Epidermal melanocyte (primary cell): ENCODE measurements around the gene CDH13.

Experiments used
- DNase-seq: peaks from one replicate; pipeline ENCODE4 v3.0.0; 2011; ENCODE audit warnings: low spot score; ENCODE audit not compliant: insufficient read length

CDH13 gene

DNA sequence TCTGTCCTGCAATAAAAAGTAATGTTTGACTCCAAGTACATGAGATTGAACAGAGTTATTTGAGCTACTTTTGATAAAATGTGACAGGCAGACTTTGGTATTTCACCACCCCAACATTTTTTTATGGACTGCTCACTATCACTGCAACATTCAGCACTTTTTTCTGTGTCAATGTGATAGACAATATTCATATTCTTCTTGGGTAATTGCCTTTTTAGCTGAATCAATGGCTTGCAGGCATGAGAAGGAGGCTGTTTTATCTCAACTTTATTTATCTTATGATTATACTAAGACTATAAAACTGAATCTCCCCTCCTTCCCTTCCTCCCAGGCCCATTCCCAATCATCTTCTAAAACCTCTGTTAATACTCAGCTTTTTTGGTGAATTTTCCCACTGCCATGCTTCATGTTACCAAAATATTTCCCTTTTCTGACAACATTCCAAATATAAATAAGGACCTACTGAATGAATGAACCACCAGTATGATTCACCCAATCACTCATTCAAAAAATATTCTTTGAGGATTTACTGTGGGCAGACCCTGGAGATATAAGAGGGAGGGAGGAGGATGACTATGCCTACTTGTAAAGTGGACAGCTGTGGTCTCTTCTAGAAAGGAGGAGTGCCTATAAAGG, 67.6 kb downstream of the CDH13 start:
- no peak for DNase-seq

DNA sequence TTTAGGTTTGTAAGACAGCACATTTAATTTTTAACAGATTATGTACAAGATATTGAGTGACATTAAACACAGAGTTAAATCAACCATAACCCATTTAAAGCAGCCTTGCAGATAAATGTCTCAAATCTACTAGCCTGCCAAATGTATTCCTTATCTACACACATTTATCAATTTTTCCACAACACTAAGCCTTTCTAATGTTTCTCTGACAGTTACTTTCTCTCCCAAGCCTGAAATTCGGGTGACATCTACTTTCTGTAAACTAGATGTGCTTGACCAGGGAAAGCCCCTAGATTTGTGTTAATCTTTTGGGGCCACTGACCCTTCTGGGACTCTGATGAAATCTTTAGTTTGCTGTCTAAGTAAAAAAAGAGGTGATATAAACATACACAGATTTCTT, 69.0 kb downstream of the CDH13 start:
- no peak for DNase-seq

DNA sequence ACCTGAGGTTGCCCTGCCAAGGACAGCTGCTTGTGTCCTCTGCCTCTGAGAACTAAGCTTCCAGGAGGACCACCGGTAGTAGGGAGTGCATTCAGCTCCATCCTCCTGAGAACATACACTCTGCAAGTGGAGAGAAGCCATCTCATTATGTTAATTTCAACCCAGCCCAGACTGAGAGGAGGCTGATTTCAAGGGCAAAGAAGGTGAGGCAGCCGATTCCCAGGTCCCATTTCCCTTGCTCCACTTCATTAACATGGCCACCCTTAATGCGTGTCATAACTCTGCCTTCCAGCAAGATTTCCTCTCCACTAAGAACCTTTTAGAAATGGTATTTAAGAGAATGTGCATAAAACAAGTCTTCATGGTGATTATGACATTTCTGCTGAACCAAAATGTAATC, 72.5 kb downstream of the CDH13 start:
- DNase-seq, result no peak

DNA sequence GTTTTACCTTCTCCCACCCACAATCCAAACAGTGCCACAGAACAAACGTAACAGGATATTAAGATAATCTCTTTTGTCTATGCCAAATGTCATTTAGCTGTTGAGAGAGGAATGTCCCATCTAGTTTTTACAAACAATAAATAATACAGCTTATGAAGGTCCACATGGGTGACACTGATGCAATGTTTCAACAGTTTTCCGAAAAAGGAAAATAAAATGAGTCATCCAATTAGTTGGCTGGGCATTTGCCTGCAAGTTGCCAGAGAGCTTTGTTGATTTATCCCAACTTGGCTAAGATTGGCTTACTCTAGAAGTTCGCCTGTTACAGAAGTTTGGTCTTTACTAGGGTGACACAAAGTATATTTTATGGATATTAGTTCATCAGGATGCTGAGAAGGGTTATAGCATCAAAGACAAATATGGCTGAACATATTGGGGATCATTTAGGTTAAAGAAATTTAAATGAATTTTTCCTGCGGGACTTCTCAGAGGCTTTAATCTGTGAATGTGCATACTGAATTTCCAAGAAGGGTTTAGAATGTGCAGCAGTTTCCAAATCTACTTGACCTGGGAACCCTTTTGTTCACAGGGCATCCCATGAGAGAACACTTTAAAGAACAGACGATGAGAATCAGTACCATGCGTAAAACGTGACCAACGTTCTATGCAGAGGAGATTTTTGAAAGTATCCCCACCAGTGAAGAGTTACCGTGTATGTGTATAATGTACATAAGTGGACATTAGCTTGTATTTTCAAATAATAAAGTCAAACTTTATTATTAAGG, 73.1 kb downstream of the CDH13 start:
- no peak for DNase-seq

DNA sequence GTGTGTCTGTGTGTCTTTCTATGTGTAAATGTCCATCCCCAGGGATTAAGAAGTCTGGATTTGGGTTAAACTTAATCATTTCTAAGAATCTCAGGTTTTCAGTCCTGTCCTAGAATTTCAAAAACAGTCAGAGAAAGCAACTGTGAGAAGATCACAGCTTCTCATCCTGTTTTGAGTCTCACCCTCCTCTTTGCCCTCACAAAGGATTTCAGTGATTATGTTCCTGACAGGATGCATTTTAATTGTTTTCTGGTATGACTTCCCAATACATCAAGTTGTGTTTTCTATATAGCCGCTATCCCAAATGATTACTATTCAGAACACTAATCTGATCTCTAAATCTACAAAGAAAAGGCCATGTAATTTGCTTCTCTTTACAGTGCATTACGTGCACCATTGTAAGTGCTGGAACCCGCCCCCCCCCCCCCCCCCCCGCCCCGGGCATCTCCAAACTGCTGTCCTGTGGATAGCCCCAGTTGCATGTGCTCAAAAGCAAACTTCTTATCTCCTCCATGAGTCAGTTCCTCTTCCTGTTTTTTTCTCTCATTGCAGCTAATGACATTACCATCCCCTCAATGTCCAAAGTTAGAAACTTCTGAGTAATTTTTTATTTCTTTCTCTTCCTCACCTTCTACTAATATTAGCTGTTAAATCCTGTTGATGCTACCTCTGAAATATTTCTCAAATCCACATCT, 73.9 kb downstream of the CDH13 start:
- no peak for DNase-seq

DNA sequence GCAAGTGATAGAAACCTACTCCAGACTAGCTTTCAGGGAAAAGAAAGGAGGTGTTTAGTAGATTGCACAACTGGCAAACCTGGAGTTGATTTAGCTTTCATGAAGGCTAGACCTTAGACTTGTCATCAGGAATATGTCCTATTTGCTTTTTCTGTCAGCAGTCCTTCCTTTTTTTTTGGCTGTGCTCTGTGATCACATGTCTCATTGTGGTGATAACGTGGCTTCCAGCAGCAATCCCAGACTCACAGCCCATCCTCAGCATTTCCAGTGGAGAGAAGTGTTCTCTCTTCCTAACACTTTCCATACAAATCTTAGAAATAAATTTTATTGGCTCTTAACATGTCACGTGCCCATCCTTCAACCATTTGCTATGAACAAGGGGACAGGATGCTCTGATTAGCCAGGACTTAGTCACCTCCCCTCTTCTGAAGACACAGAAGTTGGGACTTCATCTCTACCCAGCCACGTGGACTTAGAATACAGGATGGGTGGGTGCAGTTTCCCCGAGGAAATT, 74.7 kb downstream of the CDH13 start:
- DNase-seq, result no peak

DNA sequence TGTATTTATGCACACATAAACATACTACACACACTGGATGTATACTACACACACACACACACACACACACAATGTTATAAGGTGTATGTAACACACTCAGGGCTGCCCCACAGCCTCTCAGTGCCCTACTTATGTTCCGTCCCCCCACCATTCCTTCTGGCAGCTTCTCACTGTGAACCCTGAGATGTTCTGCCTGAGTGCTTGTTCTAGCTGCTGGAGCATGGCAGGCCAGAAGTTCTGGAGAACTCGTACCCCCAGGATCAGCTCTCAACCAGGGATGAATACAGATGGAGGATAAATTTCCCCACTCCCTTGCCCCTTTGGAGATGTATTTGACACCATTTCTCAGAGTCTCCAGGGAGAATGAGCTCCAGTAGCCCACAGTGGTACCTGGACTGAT, 76.4 kb downstream of the CDH13 start:
- DNase-seq, result no peak

DNA sequence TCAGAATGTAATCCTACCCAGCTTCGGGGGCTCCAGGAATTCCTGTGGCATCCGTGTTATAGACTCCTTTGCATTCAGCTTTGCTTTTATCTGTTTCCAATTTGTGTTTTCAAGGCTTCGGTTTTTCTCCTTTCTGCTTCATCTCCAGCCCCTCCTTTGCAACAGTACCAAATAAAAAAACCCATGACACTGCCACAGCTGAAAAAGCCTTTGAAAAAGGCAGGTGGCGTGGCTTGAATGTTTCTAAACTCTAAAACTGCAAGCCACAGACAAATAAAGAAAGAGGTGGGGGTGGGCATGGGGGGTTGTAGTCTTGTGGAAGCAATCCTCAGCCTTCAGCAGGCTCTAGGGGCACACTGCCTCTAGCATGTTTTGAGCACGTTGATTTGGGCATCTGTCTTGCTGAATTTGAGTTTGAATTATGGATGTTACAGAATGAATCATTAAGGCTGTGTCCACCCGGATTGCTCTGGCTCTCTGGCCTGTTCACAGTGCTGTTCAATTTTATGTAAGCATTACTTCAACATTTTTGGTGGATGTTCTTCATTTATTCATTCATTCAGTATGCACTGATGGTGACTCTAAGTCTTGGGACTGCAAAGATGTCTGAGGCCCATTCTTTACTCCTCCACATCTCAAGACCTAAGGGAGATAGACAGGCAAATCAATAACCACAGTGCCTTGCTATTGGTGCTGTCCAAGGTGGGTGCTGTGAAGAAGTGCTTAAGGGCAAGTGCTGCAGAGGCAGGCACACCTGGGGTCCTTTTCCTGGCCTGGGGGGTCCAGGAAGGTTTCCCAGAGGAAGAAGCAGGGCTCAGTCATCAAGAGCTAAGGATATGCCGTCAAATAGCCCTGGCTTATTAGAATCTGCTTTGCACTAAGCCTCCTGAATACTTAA, 77.4 kb downstream of the CDH13 start:
- DNase-seq, result no peak

DNA sequence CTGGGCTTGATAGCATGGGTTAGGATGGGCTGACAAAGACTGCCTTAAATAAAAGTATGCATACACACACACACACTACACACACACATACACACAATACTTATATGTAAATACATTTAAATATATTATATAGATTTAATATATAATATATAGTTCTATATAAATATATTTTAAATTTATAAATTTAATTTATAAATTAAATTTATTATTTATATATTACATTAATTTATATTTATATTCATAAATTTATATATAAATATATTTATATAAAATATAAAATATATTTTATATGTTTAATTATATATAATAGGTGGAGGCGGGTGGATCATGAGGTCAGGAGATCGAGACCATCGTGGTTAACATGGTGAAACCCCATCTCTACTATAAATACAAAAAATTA, 83.2 kb downstream of the CDH13 start:
- no peak for DNase-seq

DNA sequence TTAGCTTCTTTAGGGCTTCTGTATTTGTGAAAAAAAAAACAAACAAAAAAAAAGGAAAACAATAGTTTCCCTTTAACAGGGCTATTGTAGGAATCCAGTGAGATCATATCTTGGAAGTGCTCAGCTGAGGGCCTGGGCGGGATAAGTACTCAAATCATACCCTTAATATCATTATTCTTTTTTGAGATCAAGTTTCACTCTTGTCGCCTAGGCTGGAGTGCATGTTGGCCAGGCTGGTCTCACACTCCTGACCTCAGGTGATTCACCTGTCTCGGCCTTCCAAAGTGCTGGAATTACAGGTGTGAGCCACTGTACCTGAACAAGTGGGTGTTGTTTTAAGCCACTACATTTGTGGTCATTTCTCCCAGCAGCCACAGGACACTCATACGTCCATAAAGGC, 87.0 kb downstream of the CDH13 start:
- DNase-seq, result no peak

DNA sequence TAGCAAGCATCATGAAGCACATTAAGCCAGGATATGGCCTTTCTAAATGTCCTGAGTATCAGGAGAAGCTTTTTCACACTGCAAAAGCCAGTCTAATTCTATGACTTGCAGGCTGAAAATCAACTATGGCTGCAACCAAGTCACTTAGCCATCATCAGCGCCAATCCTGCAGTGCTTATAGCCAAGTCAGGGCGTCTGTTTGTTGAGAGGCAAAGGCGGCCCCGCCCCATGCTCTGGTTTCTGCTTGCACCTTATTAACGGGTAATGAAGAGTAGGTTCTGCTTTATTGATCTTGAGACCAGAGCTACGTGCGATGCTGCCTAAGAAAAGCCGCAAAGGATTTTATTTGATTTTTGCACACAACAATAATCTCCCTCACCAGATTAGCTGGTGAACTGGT, 88.4 kb downstream of the CDH13 start:
- no peak for DNase-seq

DNA sequence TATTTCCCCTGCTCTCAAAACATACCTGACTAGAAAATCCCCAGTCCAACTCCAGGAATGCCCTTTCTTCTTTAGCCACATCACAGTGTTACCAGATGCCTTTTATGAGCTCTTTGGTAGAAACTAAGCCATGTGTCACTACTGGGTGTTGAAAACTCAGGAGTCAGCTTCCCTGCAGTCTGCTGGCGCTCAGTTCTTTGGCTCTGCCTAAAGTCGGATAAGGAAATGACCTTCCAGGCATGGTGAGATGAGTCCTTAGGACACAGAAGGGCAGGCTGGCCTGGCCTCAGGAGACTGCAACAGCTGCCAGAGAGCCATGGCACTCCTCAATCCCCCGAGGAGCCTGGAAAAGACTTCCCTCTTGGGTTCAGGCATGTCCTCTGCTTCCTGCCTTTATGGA, 89.1 kb downstream of the CDH13 start:
- DNase-seq, result no peak

DNA sequence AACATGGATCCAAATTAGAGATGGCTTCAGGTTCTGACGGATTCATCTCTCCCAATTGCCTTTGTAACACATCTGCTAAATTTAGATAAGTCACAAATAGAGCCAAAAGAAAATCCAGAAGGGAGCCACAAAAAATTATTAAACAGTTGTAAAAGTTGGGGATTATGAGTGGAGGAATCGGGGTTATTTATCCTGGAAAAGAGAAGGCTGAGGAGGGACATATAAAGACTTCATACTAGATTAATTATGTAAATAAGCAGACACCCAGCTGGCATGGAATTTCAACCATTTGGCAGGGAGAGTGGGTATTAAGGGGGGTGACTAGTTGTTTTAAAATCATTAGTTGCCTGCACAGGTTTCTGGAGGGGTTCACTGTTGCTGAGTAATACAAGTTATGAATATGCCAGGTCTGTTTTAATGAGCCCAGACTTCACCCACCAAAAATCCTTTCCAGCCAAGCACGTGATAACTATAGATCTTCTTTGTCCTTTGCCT, 89.6 kb downstream of the CDH13 start:
- DNase-seq, result no peak

DNA sequence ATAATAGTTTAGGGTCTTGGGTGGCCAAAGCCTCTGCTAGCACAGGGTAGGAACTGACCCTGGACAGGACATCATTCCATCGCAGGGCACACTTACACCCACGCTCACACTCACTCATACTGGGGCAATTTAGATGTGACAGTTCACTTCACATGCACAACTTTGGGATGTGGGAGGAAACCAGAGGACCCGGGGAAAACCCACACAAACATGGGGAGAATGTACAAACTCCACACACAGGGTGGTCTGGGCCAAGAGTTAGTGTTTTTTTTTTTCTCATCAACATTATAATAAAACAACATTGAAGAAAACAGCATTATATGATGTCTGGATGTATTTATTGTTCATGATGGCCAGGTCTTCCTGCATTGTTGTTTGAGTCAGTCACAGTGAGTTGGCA, 93.6 kb downstream of the CDH13 start:
- no peak for DNase-seq

DNA sequence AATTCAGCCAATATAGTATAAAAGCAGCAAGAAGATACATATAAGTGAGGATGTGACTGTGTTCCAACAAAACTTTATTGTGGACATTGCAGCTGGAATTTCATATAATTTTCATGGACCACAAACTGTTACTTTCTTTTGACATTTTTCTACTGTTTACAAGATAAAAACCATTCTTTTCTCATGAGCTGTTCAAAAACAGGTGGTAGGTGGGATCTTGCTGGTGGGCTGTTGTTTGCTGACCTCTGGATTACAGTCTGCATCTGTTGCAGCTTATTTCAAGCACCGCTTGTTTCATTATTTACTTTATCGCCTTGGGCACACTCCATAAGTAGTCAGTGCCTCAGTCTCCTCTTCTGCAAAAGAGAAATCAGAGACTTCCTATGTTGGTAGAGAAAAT, 99.5 kb downstream of the CDH13 start:
- no peak for DNase-seq

DNA sequence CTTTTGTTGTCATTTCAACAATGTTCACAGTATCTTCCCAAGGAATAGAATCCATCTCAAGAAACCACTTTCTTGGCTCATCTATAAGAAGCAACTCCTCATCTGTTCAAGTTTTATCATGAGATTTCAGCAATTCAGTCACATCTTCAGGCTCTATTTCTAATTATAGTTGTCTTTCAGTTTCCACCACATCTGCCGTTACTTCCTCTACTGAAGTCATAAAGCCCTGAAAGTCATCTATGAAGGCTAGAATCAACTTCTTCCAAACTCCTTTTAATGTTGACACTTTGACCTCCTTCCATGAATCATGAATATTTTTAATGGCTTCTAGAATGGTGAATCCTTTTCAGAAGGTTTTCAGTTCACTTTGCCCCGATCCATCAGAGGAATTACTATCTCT, 102.1 kb downstream of the CDH13 start:
- DNase-seq, result no peak

DNA sequence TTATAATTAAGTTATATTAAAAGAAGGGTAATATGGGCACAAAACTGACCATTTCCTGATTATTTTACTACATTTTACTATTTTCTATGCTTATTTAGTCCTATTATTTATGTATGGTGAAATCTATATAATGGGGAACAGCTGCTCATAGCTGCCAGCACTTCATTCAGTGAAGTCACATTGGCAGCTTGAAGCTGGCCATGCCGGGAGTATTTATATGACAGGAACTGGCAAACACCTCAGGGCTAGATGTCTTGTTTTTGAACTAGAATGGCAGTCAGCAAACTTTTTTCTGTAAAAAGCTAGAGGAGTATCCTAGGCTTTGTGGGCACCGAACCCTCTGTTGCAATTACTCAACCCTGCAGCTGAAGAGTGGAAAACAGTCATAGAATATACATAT, 104.1 kb downstream of the CDH13 start:
- DNase-seq, result no peak

DNA sequence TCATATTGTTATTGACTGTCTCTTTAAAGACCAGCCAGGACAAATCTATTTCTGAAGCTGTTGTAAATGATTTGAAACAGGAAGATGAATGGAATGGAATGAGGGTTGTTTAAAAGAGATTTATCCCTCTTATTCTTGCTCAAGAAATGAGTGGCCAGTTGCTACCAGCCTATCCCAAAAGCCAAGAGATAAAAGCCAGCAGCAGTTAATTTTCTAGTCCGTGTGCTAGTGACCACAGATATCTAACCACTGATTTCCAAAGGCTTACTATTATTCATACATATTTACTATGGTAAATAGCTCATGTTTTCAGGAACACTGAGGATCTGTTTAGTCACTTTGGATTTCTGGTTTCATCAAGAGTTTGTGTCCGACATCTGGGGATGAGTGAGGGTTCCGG, 105.7 kb downstream of the CDH13 start:
- no peak for DNase-seq

DNA sequence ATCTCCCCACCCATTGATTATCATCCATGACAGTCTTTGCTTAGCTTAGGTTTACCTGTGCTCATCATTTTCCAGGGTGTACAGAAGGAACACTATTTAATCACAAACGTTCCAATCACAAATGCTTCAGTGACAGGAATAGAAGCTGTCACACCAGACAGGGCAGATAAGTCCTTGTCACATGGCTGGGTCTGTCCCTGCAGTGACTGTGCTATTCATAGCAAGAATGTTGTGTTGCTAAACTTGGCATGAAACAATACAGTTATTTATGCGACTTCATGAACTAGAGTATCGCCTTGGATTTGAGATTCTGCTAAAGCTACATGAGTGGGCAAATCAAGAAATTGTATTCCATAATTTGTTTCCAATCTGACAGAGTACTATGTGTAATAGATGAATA, 108.4 kb downstream of the CDH13 start:
- DNase-seq, result no peak

DNA sequence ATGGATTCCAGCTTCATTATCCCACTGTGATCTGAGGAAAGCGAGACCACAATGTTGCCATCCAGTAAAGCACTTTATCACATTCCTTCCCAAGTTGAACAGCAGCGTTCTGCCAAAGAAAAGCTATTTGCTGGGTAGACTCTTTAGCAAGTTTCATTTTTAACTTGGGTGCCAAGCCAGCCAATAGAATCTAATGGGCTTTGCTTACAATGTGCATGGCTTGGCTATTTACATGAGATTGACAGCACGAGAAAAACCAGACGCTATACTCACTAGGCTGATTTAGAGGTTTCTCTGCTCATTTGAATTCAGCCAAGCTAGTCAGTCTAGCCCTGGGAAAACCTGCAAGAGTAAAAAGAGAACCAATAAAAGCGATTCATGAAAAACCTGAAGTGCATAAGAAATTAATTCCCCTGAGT, 108.9 kb downstream of the CDH13 start:
- no peak for DNase-seq

DNA sequence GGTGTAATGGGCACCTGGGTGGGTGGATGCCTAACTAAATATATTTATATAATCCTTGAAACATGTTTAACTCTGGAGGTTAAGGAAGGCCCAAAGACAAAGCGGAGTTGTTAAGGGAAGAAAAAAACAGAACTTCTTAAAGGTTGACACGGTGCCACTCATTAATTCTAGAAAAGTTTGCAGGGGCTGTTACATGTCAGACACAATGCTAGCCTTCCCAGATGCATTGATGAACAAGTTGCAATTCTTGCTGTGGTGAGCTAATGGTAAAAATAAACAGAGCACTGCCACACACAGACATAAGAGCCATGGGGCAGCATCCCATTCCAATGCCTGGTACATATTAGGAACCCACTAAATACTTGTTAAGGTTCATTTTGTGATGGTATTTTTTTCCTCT, 109.5 kb downstream of the CDH13 start:
- DNase-seq, result no peak
